ENCODE data around the gene AMZ1.
"Not testable (repeated sequence)": the region's sequence is repeated elsewhere in the genome, so short reads cannot be mapped to it uniquely, and the experiment has no call there.

The AMZ1 gene

GRCh38 chr7:2725178-2726105 lies 37.4 kb downstream of the AMZ1 start:
- Histone ChIP-seq H3K79me2 (no peaks in the 10 kb centered on the region), H3K4me3 (ENCODE audit: low read depth, low read length) (no peak overlapping the region), H3K27ac (no peak overlapping the region), H3K27me3 (ENCODE audit: control insufficient read depth, insufficient read depth, low read length) (no peaks in the 10 kb centered on the region), H2AFZ (no peak overlapping the region), H3K36me3 (ENCODE audit: control insufficient read depth, insufficient read depth, low read length) (no peaks in the 10 kb centered on the region), H3K4me2 (ENCODE audit: low read length) (no peak overlapping the region), H3K4me1 (no peaks in the 10 kb centered on the region), H3K9ac (no peak overlapping the region), H3K9me3 (ENCODE audit: control insufficient read depth, low read length) (no peaks in the 10 kb centered on the region)
- TF ChIP-seq, protein P1, sequence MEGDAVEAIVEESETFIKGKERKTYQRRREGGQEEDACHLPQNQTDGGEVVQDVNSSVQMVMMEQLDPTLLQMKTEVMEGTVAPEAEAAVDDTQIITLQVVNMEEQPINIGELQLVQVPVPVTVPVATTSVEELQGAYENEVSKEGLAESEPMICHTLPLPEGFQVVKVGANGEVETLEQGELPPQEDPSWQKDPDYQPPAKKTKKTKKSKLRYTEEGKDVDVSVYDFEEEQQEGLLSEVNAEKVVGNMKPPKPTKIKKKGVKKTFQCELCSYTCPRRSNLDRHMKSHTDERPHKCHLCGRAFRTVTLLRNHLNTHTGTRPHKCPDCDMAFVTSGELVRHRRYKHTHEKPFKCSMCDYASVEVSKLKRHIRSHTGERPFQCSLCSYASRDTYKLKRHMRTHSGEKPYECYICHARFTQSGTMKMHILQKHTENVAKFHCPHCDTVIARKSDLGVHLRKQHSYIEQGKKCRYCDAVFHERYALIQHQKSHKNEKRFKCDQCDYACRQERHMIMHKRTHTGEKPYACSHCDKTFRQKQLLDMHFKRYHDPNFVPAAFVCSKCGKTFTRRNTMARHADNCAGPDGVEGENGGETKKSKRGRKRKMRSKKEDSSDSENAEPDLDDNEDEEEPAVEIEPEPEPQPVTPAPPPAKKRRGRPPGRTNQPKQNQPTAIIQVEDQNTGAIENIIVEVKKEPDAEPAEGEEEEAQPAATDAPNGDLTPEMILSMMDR (IDR thresholded peaks at IDR 0.05): no peak

GRCh38 chr7:2726316-2727018 lies 38.5 kb downstream of the AMZ1 start:
- TF ChIP-seq, protein P1 (IDR thresholded peaks at IDR 0.05): no peak
- Histone ChIP-seq H3K4me1 (no peaks in the 10 kb centered on the region), H3K9me3 (ENCODE audit: control insufficient read depth, low read length) (no peaks in the 10 kb centered on the region), H3K27me3 (ENCODE audit: control insufficient read depth, insufficient read depth, low read length) (no peaks in the 10 kb centered on the region), H3K4me2 (ENCODE audit: low read length) (no peak overlapping the region), H3K36me3 (ENCODE audit: control insufficient read depth, insufficient read depth, low read length) (no peaks in the 10 kb centered on the region), H2AFZ (no peak overlapping the region), H3K79me2 (no peaks in the 10 kb centered on the region), H3K4me3 (ENCODE audit: low read depth, low read length) (no peak overlapping the region), H3K9ac (no peak overlapping the region), H3K27ac (no peak overlapping the region)

DNA sequence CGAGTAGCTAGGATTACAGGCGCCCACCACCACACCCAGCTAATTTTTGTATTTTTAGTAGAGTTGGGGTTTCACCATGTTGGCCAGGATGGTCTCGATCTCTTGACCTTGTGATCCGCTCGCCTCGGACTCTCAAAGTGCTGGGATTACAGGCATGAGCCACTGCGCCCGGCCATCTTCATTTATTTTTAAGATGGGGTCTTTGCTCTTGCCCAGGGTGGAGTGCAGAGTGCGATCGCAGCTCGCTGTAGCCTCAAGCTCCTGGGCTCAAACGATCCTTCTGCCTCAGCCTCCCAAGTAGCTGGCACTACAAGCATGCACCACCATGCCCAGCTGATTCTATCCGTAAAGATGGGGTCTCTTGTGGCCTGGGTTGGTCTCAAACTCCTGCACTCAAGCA lies 39.2 kb downstream of the AMZ1 start:
- not testable (repeated sequence) for H3K27ac ChIP-seq; H3K9ac ChIP-seq; H3K9me3 ChIP-seq (ENCODE audit: control insufficient read depth, low read length); H3K36me3 ChIP-seq (ENCODE audit: control insufficient read depth, insufficient read depth, low read length); H3K79me2 ChIP-seq; H2AFZ ChIP-seq; H3K27me3 ChIP-seq (ENCODE audit: control insufficient read depth, insufficient read depth, low read length); H3K4me3 ChIP-seq (ENCODE audit: low read depth, low read length); H3K4me1 ChIP-seq; H3K4me2 ChIP-seq (ENCODE audit: low read length)

DNA sequence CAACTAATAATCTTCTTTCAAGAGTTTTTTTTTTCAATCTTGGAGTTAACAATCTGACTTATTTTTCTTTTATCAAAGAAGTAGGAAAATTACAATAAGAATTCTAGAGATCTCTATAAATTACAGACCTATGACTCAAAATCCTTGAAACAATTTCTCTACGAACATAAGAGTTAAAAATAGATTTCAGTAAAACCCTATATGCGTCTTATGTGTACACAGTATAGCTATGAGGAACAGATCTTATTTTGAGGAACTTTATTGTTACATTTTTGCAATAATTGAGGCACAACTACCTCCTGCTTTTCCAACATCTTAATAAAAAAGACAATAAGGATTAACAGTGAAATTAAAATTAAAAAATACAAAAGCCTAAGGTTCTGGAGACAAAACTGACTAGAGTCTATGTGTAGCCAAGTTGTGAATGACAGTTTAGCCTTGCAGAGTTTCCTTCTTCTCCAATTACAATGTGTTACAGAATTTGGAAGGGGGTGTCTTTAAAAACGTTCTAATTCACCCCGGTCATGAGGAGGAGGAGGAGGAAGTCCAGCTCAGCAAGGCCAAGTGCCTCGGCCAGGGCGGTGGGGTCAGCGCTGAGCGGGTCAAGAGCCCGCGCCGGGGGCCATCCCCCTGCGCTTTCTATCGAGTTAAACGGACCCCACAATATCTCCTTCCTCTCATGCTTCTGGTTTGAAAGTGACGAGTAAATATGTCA lies 40.5 kb downstream of the AMZ1 start:
- H3K4me1 ChIP-seq: no peaks in the 10 kb centered on the region
- H3K4me3 ChIP-seq (ENCODE audit: low read depth, low read length): no peak overlapping the region
- no peak overlapping the region for H3K9ac ChIP-seq
- H3K27ac ChIP-seq: no peak overlapping the region
- TF ChIP-seq, protein P1 (IDR thresholded peaks at IDR 0.05): no peak
- no peaks in the 10 kb centered on the region for H3K9me3 ChIP-seq (ENCODE audit: control insufficient read depth, low read length)
- H3K4me2 ChIP-seq (ENCODE audit: low read length): no peak overlapping the region
- H3K27me3 ChIP-seq (ENCODE audit: control insufficient read depth, insufficient read depth, low read length): no peaks in the 10 kb centered on the region
- H3K36me3 ChIP-seq (ENCODE audit: control insufficient read depth, insufficient read depth, low read length): no peaks in the 10 kb centered on the region
- H3K79me2 ChIP-seq: no peaks in the 10 kb centered on the region
- no peak overlapping the region for H2AFZ ChIP-seq
